Subcutaneous adipose tissue (tissue), 4 donors: ENCODE data around the gene NUCB2. TPM values are rescaled to one million over a fixed set of nuclear protein-coding genes. Genes with fewer than 3 reads are reported as not detected.

ENCODE experiments used
- CTCF ChIP-seq: fragments of 450-650 bp; IDR thresholded peaks from one replicate; pipeline ENCODE4 v1.5.1; 2016; ENCODE audit warnings: low read depth, mild to moderate bottlenecking, control low read depth, antibody characterized with exemption, moderate library complexity
- total RNA-seq, 4 donors: library from RNA; depleted of rRNA; stranded (reverse); fragments of >200 nt; gene quantifications; one replicate each; pipeline ENCODE4 v1.1.0, GENCODE V29; 2016

Gene NUCB2
- total RNA-seq, 4 donors from 2014 or later = 19.0 to 50.9 (median 40.1) TPM

- no peak for TF ChIP-seq CTCF
Observed at GRCh38 chr11:17366495-17366894, 90.0 kb downstream of the NUCB2 start.

GRCh38 chr11:17368551-17368950, 92.0 kb downstream of the NUCB2 start:
- TF ChIP-seq CTCF = no peak

GRCh38 chr11:17369094-17369493, 92.6 kb downstream of the NUCB2 start:
- no peak for TF ChIP-seq CTCF

- TF ChIP-seq CTCF = no peak
Observed at GRCh38 chr11:17369684-17370243, 93.2 kb downstream of the NUCB2 start.

GRCh38 chr11:17371614-17372013, 95.1 kb downstream of the NUCB2 start:
- no peak for TF ChIP-seq CTCF

GRCh38 chr11:17375547-17375946, 99.0 kb downstream of the NUCB2 start:
- no peak for TF ChIP-seq CTCF

GRCh38 chr11:17376493-17376892, 100.0 kb downstream of the NUCB2 start:
- no peak for TF ChIP-seq CTCF
